Neuronal stem cell (in vitro differentiated cells): ENCODE measurements around the gene FAM3D.

Source experiments
- DNase-seq: peaks from one replicate; pipeline ENCODE4 v3.0.0-alpha.2; 2013; ENCODE audit warnings: low spot score
- H2AFZ ChIP-seq: one replicate; pipeline ENCODE4 v1.6.1; 2013; ENCODE audit warnings: mild to moderate bottlenecking, low read length, inconsistent platforms
- H2AK5ac ChIP-seq: 2 replicates; pipeline ENCODE4 v1.6.1; 2013; ENCODE audit warnings: low read depth, mild to moderate bottlenecking, inconsistent platforms, low read length, moderate library complexity, mixed read lengths
- H2BK120ac ChIP-seq: 2 replicates; pipeline ENCODE4 v1.6.1; 2013; ENCODE audit warnings: low read depth, mild to moderate bottlenecking, inconsistent platforms, low read length, moderate library complexity, mixed read lengths
- H2BK12ac ChIP-seq: one replicate; pipeline ENCODE4 v1.6.1; 2013; ENCODE audit warnings: low read length, inconsistent platforms
- H2BK15ac ChIP-seq: 2 replicates; pipeline ENCODE4 v1.6.1; 2013; ENCODE audit warnings: mild to moderate bottlenecking, low read length, inconsistent platforms, mixed read lengths
- H2BK5ac ChIP-seq: one replicate; pipeline ENCODE4 v1.6.1; 2013; ENCODE audit warnings: inconsistent platforms, mild to moderate bottlenecking, low read length, moderate library complexity
- H3K14ac ChIP-seq: one replicate; pipeline ENCODE4 v1.6.1; 2013; ENCODE audit warnings: low read length, inconsistent platforms
- H3K18ac ChIP-seq: 2 replicates; pipeline ENCODE4 v1.6.1; 2013; ENCODE audit warnings: low read length, inconsistent platforms
- H3K23ac ChIP-seq: 2 replicates; pipeline ENCODE4 v1.6.1; 2013; ENCODE audit warnings: low read depth, mild to moderate bottlenecking, mixed read lengths, low read length, inconsistent platforms; ENCODE audit not compliant: poor library complexity
- H3K27ac ChIP-seq: replicated peaks from 3 replicates; pipeline ENCODE4 v1.5.1; 2013; ENCODE audit warnings: low read length, inconsistent platforms
- H3K27me3 ChIP-seq, 3 experiments: 2 replicates each; pipeline ENCODE4 v1.6.1; 2013; ENCODE audit warnings: low read length in 3 of 3, mild to moderate bottlenecking in 2 of 3, inconsistent platforms in 1 of 3, low read depth in 1 of 3, mixed read lengths in 1 of 3, moderate library complexity in 1 of 3; ENCODE audit not compliant: control insufficient read depth in 3 of 3, insufficient read depth in 3 of 3
- H3K36me3 ChIP-seq, 2 donors: replicated peaks in 1 of 2; 2 replicates each; pipeline ENCODE4 v1.6.1; 2013; ENCODE audit warnings: low read length in 2 of 2; ENCODE audit not compliant: control insufficient read depth in 2 of 2, insufficient read depth in 2 of 2
- H3K4ac ChIP-seq: 2 replicates; pipeline ENCODE4 v1.6.1; 2013; ENCODE audit warnings: inconsistent platforms, mild to moderate bottlenecking, low read length, moderate library complexity
- H3K4me1 ChIP-seq, 2 donors: 1 replicate in 1 of 2; 2 replicates in 1 of 2; pipeline ENCODE4 v1.6.1; 2013; ENCODE audit warnings: low read length in 2 of 2, low read depth in 1 of 2; ENCODE audit not compliant: control insufficient read depth in 2 of 2, insufficient read depth in 1 of 2
- H3K4me2 ChIP-seq: one replicate; pipeline ENCODE4 v1.6.1; 2013; ENCODE audit warnings: mild to moderate bottlenecking, low read length, inconsistent platforms; ENCODE audit not compliant: insufficient read depth, poor library complexity, severe bottlenecking
- H3K4me3 ChIP-seq, 2 donors: 2 replicates each; pipeline ENCODE4 v1.5.1; 2013; ENCODE audit warnings: low read length in 2 of 2, mild to moderate bottlenecking in 2 of 2, inconsistent platforms in 1 of 2, moderate library complexity in 1 of 2
- H3K79me1 ChIP-seq: one replicate; pipeline ENCODE4 v1.6.1; 2013; ENCODE audit warnings: low read depth, mild to moderate bottlenecking, inconsistent platforms, low read length, moderate library complexity
- H3K9ac ChIP-seq: one replicate; pipeline ENCODE4 v1.6.1; 2013; ENCODE audit warnings: mild to moderate bottlenecking, low read depth, low read length, inconsistent platforms; ENCODE audit not compliant: poor library complexity
- H3K9me3 ChIP-seq, 2 donors: replicated peaks in 1 of 2; 2 replicates each; pipeline versions ENCODE3 to v1.6.1; 2013; ENCODE audit warnings: low read length in 2 of 2, mild to moderate bottlenecking in 2 of 2, inconsistent platforms in 1 of 2, low read depth in 1 of 2, mixed read lengths in 1 of 2, moderate library complexity in 1 of 2; ENCODE audit not compliant: control insufficient read depth in 2 of 2, insufficient read depth in 1 of 2
- H4K8ac ChIP-seq: one replicate; pipeline ENCODE4 v1.6.1; 2013; ENCODE audit warnings: low read depth, mild to moderate bottlenecking, inconsistent platforms, low read length, moderate library complexity
- H4K91ac ChIP-seq: one replicate; pipeline ENCODE4 v1.6.1; 2013; ENCODE audit warnings: low read length, low read depth, mild to moderate bottlenecking, inconsistent platforms; ENCODE audit not compliant: poor library complexity
- WGBS, 2 donors: extraction: QIAGEN DNeasy Blood & Tissue Kit; methylation state at CpG; one replicate each; pipeline ENCODE4 v1.1.7; 2013; ENCODE audit warnings: missing lambda C conversion rate in 2 of 2, mixed read lengths in 1 of 2; ENCODE audit not compliant: insufficient read length in 2 of 2, insufficient replicate concordance in 1 of 2; ENCODE audit errors: extremely low coverage in 2 of 2; 5-methylcytosine and 5-hydroxymethylcytosine counted together

The FAM3D gene

DNA sequence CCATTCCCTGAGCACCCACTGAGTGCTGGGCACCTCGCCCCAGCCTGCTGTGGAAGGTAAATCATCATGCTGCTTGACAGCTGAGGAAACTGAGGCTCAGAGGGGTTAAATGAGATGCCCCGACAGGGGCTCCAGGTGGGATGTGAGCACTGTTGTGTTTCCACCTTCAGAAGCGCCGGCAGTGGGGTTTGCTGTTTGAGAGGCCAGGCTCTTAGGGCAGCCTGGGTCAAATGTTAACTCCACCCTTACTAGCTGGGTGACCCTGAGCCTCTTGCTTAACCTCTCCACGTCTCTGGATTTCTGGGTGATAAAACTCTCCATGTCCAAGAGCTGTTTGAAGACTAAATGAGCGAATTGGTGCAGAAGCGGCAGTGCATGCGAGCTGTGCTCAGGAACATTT lies 43.1 kb downstream of the FAM3D start:
- no peak overlapping the region for H4K8ac ChIP-seq
- H3K4me3 ChIP-seq: no peak overlapping the region
- no peak overlapping the region for H4K91ac ChIP-seq
- no peak overlapping the region for H3K4ac ChIP-seq
- no peak overlapping the region for H3K4me2 ChIP-seq
- H3K18ac ChIP-seq: peak overlapping the region; percentile 70
- H3K23ac ChIP-seq: no peak overlapping the region
- WGBS, 2 donors: no CpG with 5 or more reads among the region's 8 CpGs
- no peak overlapping the region for H2AFZ ChIP-seq
- no peak overlapping the region for H2BK5ac ChIP-seq
- peak overlapping the region; percentile 62 for H2BK15ac ChIP-seq
- H3K79me1 ChIP-seq: no peaks in the 10 kb centered on the region
- H2BK12ac ChIP-seq: no peak overlapping the region
- no peak overlapping the region for H3K14ac ChIP-seq
- H3K9me3 ChIP-seq: peaks cover 0 to 2% of the 10 kb centered on the region in 2 donors
- peaks cover 25 to 39% of the 10 kb centered on the region in 2 donors for H3K4me1 ChIP-seq
- no peak for DNase-seq
- no peak overlapping the region for H3K27ac ChIP-seq
- H3K36me3 ChIP-seq: no peaks in the 10 kb centered on the region
- no peak overlapping the region for H2BK120ac ChIP-seq
- peak overlapping the region; percentile 17 for H3K9ac ChIP-seq
- H2AK5ac ChIP-seq: peak overlapping the region; percentile 59
- no peaks in the 10 kb centered on the region for H3K27me3 ChIP-seq

DNA sequence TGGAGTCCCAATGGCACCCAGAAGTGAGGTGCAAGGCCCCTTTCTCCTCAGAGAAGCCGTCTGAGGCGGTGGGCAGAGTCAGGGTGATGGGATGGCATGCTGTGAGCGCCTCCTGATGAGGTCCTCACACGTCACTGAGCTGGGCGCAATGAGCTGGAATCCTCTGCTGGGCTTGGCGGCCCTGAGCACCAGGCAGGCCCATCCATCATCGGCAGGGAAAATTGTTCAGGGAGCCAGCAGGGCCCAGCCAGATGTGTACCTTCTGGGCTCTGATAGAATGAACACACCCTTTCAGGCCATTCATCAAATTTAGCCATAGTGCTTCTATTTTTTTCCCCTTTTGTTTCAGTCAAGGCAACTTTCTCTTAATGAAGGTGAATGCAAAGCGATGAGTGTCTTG lies 43.7 kb downstream of the FAM3D start:
- no peak for DNase-seq
- peak overlapping the region; percentile 39 for H3K18ac ChIP-seq
- H2AFZ ChIP-seq: no peak overlapping the region
- no peak overlapping the region for H3K4me3 ChIP-seq
- H3K4me1 ChIP-seq: peaks cover 24 to 39% of the 10 kb centered on the region in 2 donors
- no peak overlapping the region for H3K9ac ChIP-seq
- H4K91ac ChIP-seq: no peak overlapping the region
- H3K14ac ChIP-seq: peak overlapping the region; percentile 42
- H3K9me3 ChIP-seq: peaks cover 0 to 2% of the 10 kb centered on the region in 2 donors
- no peak overlapping the region for H2BK5ac ChIP-seq
- no CpG with 5 or more reads among the region's 8 CpGs for WGBS, 2 donors
- no peaks in the 10 kb centered on the region for H3K27me3 ChIP-seq
- H2BK12ac ChIP-seq: peak overlapping the region; percentile 78
- no peak overlapping the region for H4K8ac ChIP-seq
- H2AK5ac ChIP-seq: peak overlapping the region; percentile 91
- H3K4me2 ChIP-seq: no peak overlapping the region
- no peak overlapping the region for H3K4ac ChIP-seq
- no peak overlapping the region for H2BK120ac ChIP-seq
- no peak overlapping the region for H3K23ac ChIP-seq
- no peak overlapping the region for H3K27ac ChIP-seq
- no peaks in the 10 kb centered on the region for H3K79me1 ChIP-seq
- no peaks in the 10 kb centered on the region for H3K36me3 ChIP-seq
- peak overlapping the region; percentile 31 for H2BK15ac ChIP-seq

DNA sequence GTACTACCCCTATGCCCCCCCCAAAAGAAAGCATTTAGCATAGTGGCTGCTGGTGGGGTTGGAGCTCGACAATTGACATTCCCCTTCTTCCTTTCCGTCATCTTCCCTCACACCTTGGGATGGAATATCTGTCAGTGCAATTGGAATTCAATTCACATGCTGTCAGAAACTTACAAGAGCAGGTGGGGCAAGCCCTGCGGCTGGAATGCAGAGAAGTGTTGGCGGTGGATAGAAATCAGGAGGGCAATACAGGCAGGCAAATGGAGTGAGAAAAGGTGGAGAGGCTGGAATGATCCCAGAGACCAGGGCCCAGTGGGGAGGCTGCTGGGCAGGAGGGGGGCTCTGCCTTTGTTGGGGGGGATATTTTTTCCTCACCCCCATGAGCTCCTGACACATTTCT lies 44.1 kb downstream of the FAM3D start:
- peaks cover 0 to 2% of the 10 kb centered on the region in 2 donors for H3K9me3 ChIP-seq
- H3K4me1 ChIP-seq: peaks cover 25 to 37% of the 10 kb centered on the region in 2 donors
- H3K18ac ChIP-seq: no peak overlapping the region

DNA sequence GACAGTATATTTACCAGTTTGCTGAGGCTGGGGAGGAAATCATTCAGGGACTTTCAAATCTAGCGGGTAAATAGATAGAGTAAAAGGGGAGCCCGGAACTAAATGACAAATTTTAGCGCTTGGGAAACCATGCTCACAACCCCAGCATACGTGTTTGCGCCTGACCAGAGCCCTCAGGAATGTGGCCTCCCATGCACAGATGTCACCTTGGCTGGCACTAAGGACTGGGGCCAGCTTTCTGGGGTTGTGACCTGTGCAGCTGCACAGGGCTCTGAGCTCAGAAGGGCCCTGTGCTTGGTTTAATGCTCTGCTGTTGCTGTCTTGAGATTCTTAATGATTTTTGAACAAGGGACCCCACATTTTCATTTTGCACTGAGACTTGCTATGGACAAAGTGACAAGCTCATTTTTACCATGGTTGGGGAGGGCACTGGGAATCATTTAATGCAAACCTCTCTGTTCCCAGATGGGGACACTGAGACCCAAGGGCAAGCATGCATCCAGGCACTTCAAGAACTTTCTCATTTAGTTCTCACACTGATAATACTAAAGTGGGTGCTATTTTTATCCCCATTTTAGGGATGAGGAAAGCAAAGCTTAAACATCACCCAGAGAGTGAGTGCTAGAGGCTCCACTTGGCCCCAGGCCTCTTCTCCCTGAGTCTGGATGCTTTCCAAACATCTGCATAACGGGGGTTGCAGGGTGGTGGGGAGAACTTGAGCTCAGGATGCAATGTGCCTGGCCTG lies 45.3 kb downstream of the FAM3D start:
- Histone ChIP-seq H2BK120ac (no peak overlapping the region), H3K18ac (peak overlapping the region; percentile 11)
- WGBS, 2 donors: no CpG with 5 or more reads among the region's 6 CpGs

More for the DNA sequence above, 44.1 kb downstream of the FAM3D start:
- WGBS, 2 donors: no CpG with 5 or more reads among the region's 4 CpGs
- H2BK120ac ChIP-seq: no peak overlapping the region
- H3K4ac ChIP-seq: no peak overlapping the region
- H4K91ac ChIP-seq: no peak overlapping the region
- no peak for DNase-seq
- H2BK15ac ChIP-seq: no peak overlapping the region
- no peak overlapping the region for H2BK12ac ChIP-seq
- H3K79me1 ChIP-seq: no peaks in the 10 kb centered on the region
- H2BK5ac ChIP-seq: no peak overlapping the region
- peak overlapping the region; percentile 91 for H2AK5ac ChIP-seq
- H3K4me3 ChIP-seq: no peak overlapping the region
- no peak overlapping the region for H3K27ac ChIP-seq
- no peak overlapping the region for H3K23ac ChIP-seq
- no peaks in the 10 kb centered on the region for H3K36me3 ChIP-seq
- H3K4me2 ChIP-seq: no peak overlapping the region
- no peak overlapping the region for H3K14ac ChIP-seq
- H3K9ac ChIP-seq: no peak overlapping the region
- no peaks in the 10 kb centered on the region for H3K27me3 ChIP-seq
- no peak overlapping the region for H2AFZ ChIP-seq
- H4K8ac ChIP-seq: no peak overlapping the region

More for the DNA sequence above, 45.3 kb downstream of the FAM3D start:
- Histone ChIP-seq H2AK5ac (peak overlapping the region; percentile 9), H3K27ac (no peak overlapping the region), H3K9me3 (peaks cover 0 to 2% of the 10 kb centered on the region in 2 donors), H4K91ac (no peak overlapping the region), H3K23ac (no peak overlapping the region), H3K79me1 (no peaks in the 10 kb centered on the region), H3K4me2 (no peak overlapping the region), H3K36me3 (no peaks in the 10 kb centered on the region), H2BK15ac (peak overlapping the region; percentile 60), H2BK12ac (no peak overlapping the region), H2AFZ (no peak overlapping the region), H3K4me1 (peaks cover 22 to 27% of the 10 kb centered on the region in 2 donors), H4K8ac (no peak overlapping the region), H2BK5ac (no peak overlapping the region), H3K9ac (no peak overlapping the region), H3K27me3 (no peaks in the 10 kb centered on the region), H3K4me3 (no peak overlapping the region), H3K4ac (no peak overlapping the region), H3K14ac (no peak overlapping the region)
- DNase-seq: no peak
